Measurements from ENCODE around the gene HS3ST5. TPM values are rescaled to one million over a fixed set of nuclear protein-coding genes. Genes with fewer than 3 reads are reported as not detected.

The HS3ST5 gene
- total RNA-seq, 1 donor from 2014 or later = 0.12 TPM

DNA sequence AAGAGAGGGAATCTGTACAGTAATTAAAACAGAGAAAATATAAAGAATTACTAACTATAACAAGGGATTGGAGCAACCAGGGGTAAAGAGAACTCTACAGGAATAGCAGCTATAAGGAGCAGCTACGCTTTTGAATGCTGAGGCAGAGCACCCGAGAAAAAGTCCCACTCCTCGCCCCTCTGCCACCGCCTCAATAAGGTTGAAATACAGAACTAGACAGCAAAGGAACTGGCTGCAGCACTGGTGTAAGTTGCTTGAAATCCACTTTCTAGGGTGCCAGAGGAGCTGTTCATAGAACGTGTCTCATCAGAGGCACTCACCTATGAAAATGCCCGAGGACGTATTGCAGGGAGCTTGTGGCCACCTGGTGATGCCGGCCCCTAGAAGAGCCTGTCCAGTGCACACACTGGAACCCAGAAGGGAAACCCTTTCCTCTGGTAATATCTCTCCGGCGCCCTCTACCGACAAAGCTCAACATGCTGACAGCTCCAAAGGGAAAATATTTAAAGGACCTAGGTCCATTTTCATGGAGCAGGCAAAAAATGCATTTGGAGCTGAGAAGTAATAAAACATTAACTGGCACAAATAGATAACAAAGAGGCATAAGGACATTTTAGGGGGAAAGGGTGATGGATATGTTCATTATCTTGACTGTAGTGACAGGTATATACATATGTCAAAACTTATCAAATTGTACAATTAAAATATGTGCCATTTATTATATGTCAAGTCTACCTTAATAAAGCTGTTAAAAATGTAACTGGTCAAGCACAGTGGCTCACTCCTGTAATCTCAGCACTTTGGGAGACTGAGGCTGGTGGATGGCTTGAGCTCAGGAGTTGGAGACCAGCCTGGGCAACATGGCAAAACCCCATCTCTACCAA lies 234.5 kb downstream of the HS3ST5 start:
- DNase-seq = peak; percentile 65
- H3K27ac ChIP-seq = no peak overlapping the region
- no peaks in the 10 kb centered on the region for H3K9me3 ChIP-seq
- no peaks in the 10 kb centered on the region for H3K27me3 ChIP-seq (ENCODE audit: low read depth)
- intact Hi-C loops (cut with DNase I) = no loop called here
- no peaks in the 10 kb centered on the region for H3K4me1 ChIP-seq
- no peaks in the 10 kb centered on the region for H3K36me3 ChIP-seq
- peak; percentile 64 to 73 for ATAC-seq
- TF ChIP-seq, protein P1, sequence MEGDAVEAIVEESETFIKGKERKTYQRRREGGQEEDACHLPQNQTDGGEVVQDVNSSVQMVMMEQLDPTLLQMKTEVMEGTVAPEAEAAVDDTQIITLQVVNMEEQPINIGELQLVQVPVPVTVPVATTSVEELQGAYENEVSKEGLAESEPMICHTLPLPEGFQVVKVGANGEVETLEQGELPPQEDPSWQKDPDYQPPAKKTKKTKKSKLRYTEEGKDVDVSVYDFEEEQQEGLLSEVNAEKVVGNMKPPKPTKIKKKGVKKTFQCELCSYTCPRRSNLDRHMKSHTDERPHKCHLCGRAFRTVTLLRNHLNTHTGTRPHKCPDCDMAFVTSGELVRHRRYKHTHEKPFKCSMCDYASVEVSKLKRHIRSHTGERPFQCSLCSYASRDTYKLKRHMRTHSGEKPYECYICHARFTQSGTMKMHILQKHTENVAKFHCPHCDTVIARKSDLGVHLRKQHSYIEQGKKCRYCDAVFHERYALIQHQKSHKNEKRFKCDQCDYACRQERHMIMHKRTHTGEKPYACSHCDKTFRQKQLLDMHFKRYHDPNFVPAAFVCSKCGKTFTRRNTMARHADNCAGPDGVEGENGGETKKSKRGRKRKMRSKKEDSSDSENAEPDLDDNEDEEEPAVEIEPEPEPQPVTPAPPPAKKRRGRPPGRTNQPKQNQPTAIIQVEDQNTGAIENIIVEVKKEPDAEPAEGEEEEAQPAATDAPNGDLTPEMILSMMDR (IDR thresholded peaks at IDR 0.05) = peak; percentile 57
- no peak overlapping the region for H3K4me3 ChIP-seq

GRCh38 chr6:114106020-114106419 lies 236.8 kb downstream of the HS3ST5 start:
- Histone ChIP-seq H3K27me3 (ENCODE audit: low read depth) (no peaks in the 10 kb centered on the region), H3K27ac (no peak overlapping the region), H3K4me1 (no peaks in the 10 kb centered on the region), H3K4me3 (no peak overlapping the region), H3K36me3 (no peaks in the 10 kb centered on the region), H3K9me3 (no peaks in the 10 kb centered on the region)
- DNase-seq (no peak), ATAC-seq (no peak)
- intact Hi-C loops (cut with DNase I) = no loop called here
- TF ChIP-seq, protein P1 (IDR thresholded peaks at IDR 0.05) = no peak

DNA sequence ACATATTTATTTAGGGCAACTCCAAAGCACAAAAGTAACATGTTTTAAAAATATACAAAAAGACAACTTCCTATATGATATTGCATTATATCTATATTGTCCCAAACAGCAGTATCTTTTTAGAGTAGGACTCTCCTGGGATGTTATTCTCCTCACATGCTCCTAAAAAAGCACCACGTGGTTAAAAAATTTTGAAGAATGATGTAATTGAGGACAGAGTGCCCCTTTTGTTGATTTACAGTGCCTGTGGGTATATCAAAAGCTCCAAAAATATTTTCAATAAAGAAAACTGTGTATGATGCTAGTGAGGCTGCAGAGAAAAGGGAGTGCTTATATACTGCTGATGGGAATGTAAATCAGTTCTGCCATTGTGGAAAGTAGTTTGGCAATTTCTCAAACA lies 241.6 kb downstream of the HS3ST5 start:
- DNase-seq (no peak), ATAC-seq (no peak)
- Histone ChIP-seq H3K4me1 (no peaks in the 10 kb centered on the region), H3K36me3 (no peaks in the 10 kb centered on the region), H3K4me3 (no peak overlapping the region), H3K27ac (no peak overlapping the region), H3K9me3 (no peaks in the 10 kb centered on the region), H3K27me3 (ENCODE audit: low read depth) (no peaks in the 10 kb centered on the region)
- TF ChIP-seq, protein P1 (IDR thresholded peaks at IDR 0.05) = no peak
- intact Hi-C loops (cut with DNase I) = no loop called here

DNA sequence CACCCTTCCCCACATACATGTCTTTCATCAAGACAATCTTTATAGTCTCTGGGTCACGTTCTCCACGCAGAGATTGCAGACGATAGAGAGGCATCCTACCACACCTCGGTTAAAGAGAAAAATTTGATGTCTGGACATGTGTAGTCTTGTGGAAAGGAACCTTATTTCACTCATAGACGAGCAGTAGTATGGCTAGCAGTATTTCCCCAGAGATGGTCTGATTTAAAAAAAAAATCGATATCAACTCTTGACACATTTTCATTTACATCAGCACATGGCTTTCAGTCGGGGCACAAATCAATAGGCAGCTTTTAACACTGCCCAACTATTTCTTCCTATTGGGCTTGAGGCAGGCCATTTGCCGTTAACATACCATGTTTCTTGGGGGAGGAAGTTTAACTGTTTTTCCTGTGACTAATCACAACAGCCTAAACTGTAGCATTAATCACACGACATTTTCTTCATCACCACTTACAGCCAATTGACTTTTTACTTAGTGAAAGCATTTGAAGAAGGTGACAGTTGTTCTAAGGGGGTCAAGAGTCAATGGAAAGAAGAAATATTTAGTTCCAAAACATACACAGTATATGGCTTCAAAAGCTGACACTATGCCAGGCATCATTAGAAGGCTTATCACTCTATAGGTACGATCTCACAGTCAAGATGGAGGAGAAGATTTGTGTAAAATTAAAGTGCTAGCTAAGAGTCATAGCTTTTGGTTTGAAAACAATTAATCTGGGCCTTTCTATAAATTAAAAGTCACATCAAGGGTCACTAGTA lies 242.4 kb downstream of the HS3ST5 start:
- DNase-seq (no peak), ATAC-seq (no peak)
- Histone ChIP-seq H3K36me3 (no peaks in the 10 kb centered on the region), H3K4me3 (no peak overlapping the region), H3K9me3 (no peaks in the 10 kb centered on the region), H3K4me1 (no peaks in the 10 kb centered on the region), H3K27ac (no peak overlapping the region), H3K27me3 (ENCODE audit: low read depth) (no peaks in the 10 kb centered on the region)
- intact Hi-C loops (cut with DNase I) = no loop called here
- TF ChIP-seq, protein P1 (IDR thresholded peaks at IDR 0.05) = no peak

GRCh38 chr6:114096561-114097172 lies 246.2 kb downstream of the HS3ST5 start:
- H3K4me1 ChIP-seq = no peaks in the 10 kb centered on the region
- no peaks in the 10 kb centered on the region for H3K27me3 ChIP-seq (ENCODE audit: low read depth)
- no peaks in the 10 kb centered on the region for H3K9me3 ChIP-seq
- intact Hi-C loops (cut with DNase I) = no loop called here
- H3K4me3 ChIP-seq = no peak overlapping the region
- no peak for ATAC-seq
- H3K36me3 ChIP-seq = no peaks in the 10 kb centered on the region
- TF ChIP-seq, protein P1 (IDR thresholded peaks at IDR 0.05) = peak; percentile 73
- DNase-seq = no peak
- H3K27ac ChIP-seq = no peak overlapping the region
